Memory B cell (primary cell): Measurements from ENCODE around the gene ABCB1.
A peak's percentile ranks its signal among the peaks of the same experiment; 100 is the strongest.
"Not testable (repeated sequence)": the region's sequence is repeated elsewhere in the genome, so short reads cannot be mapped to it uniquely, and the experiment has no call there.

Experiments
- ATAC-seq: fragments of 150-1000 bp; cut with Tn5 transposase; 2 replicates; pipeline ENCODE4 v1.10.0; 2021; ENCODE audit warnings: low read depth, mild to moderate bottlenecking, moderate library complexity
- DNase-seq, 2 donors: peaks; one replicate each; pipeline ENCODE4 v3.0.0; 2022; ENCODE audit warnings: low spot score in 2 of 2
- H3K27ac Mint-ChIP-seq: one replicate; pipeline ENCODE4 v1.8.0; 2022; ENCODE audit warnings: mild to moderate bottlenecking, moderate library complexity, mixed read lengths
- H3K27me3 Mint-ChIP-seq: one replicate; pipeline ENCODE4 v1.8.0; 2022; ENCODE audit warnings: mixed read lengths
- H3K36me3 Mint-ChIP-seq: one replicate; pipeline ENCODE4 v1.8.0; 2022; ENCODE audit warnings: mild to moderate bottlenecking, mixed read lengths
- H3K4me1 Mint-ChIP-seq: one replicate; pipeline ENCODE4 v1.8.0; 2022; ENCODE audit warnings: mixed read lengths
- H3K4me3 Mint-ChIP-seq: one replicate; pipeline ENCODE4 v1.8.0; 2022; ENCODE audit warnings: mild to moderate bottlenecking, moderate library complexity, mixed read lengths
- H3K9me3 Mint-ChIP-seq: one replicate; pipeline ENCODE4 v1.8.0; 2022; ENCODE audit warnings: mixed read lengths

ABCB1 gene

GRCh38 chr7:87483131-87483530 is 117.6 kb downstream of the ABCB1 start:
- Mint-ChIP-seq H3K4me3 (no peak overlapping the region), H3K9me3 (no peaks in the 10 kb centered on the region), H3K36me3 (no peaks in the 10 kb centered on the region), H3K27ac (no peak overlapping the region), H3K27me3 (peaks cover 1% of the 10 kb centered on the region), H3K4me1 (no peaks in the 10 kb centered on the region)
- ATAC-seq (no peak), DNase-seq (no peak)

DNA sequence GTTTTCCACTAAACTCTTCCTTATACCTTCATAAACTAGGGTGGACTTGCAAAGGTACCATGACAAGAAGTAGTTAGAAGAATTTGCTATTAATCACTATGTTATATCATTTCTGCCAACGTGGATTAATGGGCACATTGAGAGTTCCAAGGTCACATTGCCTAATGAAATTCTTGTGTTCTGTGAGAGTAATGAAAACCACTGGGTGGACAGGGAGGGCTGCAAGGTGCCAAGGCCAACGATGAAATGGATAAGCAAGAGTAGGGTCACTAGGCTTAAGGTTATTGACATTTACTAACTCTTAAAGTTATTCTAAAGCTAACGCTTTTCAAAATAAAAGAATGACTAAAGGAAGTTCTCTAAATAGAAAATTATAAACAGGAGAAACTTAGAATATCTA is 118.6 kb downstream of the ABCB1 start:
- ATAC-seq = no peak
- no peaks in the 10 kb centered on the region for H3K9me3 Mint-ChIP-seq
- H3K27me3 Mint-ChIP-seq = peaks cover 1% of the 10 kb centered on the region
- no peaks in the 10 kb centered on the region for H3K36me3 Mint-ChIP-seq
- DNase-seq = no peak
- H3K4me1 Mint-ChIP-seq = no peaks in the 10 kb centered on the region
- no peak overlapping the region for H3K27ac Mint-ChIP-seq
- no peak overlapping the region for H3K4me3 Mint-ChIP-seq

GRCh38 chr7:87480386-87480785 is 120.3 kb downstream of the ABCB1 start:
- Mint-ChIP-seq H3K27me3 (peaks cover 1% of the 10 kb centered on the region), H3K27ac (no peak overlapping the region), H3K4me3 (no peak overlapping the region), H3K36me3 (no peaks in the 10 kb centered on the region), H3K9me3 (no peaks in the 10 kb centered on the region), H3K4me1 (peaks cover 6% of the 10 kb centered on the region)
- ATAC-seq (no peak), DNase-seq (no peak)

- Mint-ChIP-seq H3K27ac (no peak overlapping the region), H3K36me3 (no peaks in the 10 kb centered on the region), H3K27me3 (peaks cover 1% of the 10 kb centered on the region), H3K4me3 (no peak overlapping the region), H3K9me3 (no peaks in the 10 kb centered on the region), H3K4me1 (peaks cover 7% of the 10 kb centered on the region)
- ATAC-seq (no peak), DNase-seq (no peak)
Measured at GRCh38 chr7:87479951-87480350, 120.7 kb downstream of the ABCB1 start.

DNA sequence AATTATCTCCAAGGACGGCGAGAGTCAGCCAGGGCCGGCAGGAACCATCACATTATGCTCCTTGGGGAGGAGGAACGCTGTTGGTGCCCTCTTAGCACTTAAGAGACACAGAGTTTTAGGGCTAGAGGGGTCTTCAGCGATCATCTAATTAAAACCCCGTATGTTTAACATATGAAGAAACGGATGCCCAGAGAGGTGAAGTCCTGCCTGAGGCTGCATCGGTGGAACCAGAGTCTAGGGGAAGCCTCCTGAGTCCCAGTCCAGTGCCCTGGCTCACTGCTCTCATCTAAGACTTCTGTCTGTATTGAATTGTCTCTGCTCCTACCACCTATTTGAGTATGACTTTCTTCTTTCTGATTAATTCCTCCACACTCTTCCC is 124.5 kb downstream of the ABCB1 start:
- peaks cover 24% of the 10 kb centered on the region for H3K4me1 Mint-ChIP-seq
- peaks cover 2% of the 10 kb centered on the region for H3K36me3 Mint-ChIP-seq
- H3K27ac Mint-ChIP-seq = peak overlapping the region; percentile 54
- ATAC-seq (no peak), DNase-seq (no peak)
- H3K9me3 Mint-ChIP-seq = no peaks in the 10 kb centered on the region
- peak overlapping the region; percentile 78 for H3K4me3 Mint-ChIP-seq
- no peaks in the 10 kb centered on the region for H3K27me3 Mint-ChIP-seq

- ATAC-seq = peak; percentile 41
- Mint-ChIP-seq H3K4me1 (peaks cover 24% of the 10 kb centered on the region), H3K9me3 (no peaks in the 10 kb centered on the region), H3K4me3 (peak within 1 kb of the TSS; percentile 85), H3K27ac (peak within 1 kb of the TSS; percentile 94), H3K36me3 (peaks cover 2% of the 10 kb centered on the region), H3K27me3 (no peaks in the 10 kb centered on the region)
- DNase-seq = peak; percentile 11 to 46
Measured at GRCh38 chr7:87475359-87476178, 125.1 kb downstream of the ABCB1 start, which contains the start of gene ABCB4. ABCB4 (minus strand) TSS chr7:87475680; CDS start chr7:87475465, 215 bp downstream.

DNA sequence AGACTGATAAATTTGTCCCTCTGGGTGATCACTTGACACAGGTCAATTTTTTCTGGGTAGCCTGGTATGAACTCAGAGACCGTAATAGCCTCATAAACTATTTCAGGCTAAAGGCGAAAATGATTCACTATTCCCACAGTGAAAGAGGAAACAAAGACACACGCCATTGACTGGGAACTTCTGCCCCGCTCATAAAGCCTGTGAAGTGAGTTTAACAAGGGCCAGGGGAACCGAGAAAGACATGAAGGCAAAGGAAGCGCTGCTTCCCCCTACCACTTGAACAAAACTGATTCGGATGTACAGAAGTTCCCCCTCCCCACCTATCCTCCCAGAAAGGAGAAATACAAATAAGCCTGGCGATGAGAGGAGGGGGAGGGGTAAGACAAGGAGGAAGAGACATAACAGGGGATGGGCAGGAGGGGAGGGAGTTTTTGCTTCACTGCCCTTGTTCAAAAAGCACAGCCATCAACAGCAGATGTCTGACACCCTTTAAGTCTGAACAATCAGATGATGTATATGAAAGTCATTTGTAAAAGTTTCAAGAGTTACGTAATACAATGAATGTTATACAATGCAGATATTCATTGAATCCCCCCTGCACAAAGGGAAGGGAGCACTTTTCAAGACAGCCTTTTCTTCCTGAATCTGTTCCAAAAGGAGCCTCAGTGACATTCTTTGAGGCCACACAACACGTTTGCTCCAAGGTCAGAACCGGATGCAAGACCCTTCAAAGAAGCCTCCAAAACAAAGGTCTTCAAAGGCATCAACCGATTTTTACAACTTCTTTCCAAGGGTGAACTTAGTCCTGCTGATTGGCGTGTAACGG is 125.9 kb downstream of the ABCB1 start:
- H3K27ac Mint-ChIP-seq = peak overlapping the region; percentile 94
- peak; percentile 63 for ATAC-seq
- peaks cover 27% of the 10 kb centered on the region for H3K4me1 Mint-ChIP-seq
- H3K4me3 Mint-ChIP-seq = peak overlapping the region; percentile 85
- H3K9me3 Mint-ChIP-seq = no peaks in the 10 kb centered on the region
- peak; percentile 31 to 39 for DNase-seq
- no peaks in the 10 kb centered on the region for H3K27me3 Mint-ChIP-seq
- peaks cover 6% of the 10 kb centered on the region for H3K36me3 Mint-ChIP-seq

- H3K27ac Mint-ChIP-seq = peak overlapping the region; percentile 94
- DNase-seq (no peak), ATAC-seq (no peak)
- no peaks in the 10 kb centered on the region for H3K27me3 Mint-ChIP-seq
- H3K9me3 Mint-ChIP-seq = no peaks in the 10 kb centered on the region
- peak overlapping the region; percentile 85 for H3K4me3 Mint-ChIP-seq
- H3K36me3 Mint-ChIP-seq = peaks cover 6% of the 10 kb centered on the region
- H3K4me1 Mint-ChIP-seq = peaks cover 32% of the 10 kb centered on the region
Measured at GRCh38 chr7:87473986-87474385, 126.7 kb downstream of the ABCB1 start.

- Mint-ChIP-seq H3K27ac (peak overlapping the region; percentile 12), H3K4me3 (no peak overlapping the region), H3K9me3 (no peaks in the 10 kb centered on the region), H3K4me1 (peaks cover 33% of the 10 kb centered on the region), H3K27me3 (no peaks in the 10 kb centered on the region), H3K36me3 (peaks cover 6% of the 10 kb centered on the region)
- ATAC-seq (no peak), DNase-seq (no peak)
Measured at GRCh38 chr7:87473192-87473591, 127.5 kb downstream of the ABCB1 start.

DNA sequence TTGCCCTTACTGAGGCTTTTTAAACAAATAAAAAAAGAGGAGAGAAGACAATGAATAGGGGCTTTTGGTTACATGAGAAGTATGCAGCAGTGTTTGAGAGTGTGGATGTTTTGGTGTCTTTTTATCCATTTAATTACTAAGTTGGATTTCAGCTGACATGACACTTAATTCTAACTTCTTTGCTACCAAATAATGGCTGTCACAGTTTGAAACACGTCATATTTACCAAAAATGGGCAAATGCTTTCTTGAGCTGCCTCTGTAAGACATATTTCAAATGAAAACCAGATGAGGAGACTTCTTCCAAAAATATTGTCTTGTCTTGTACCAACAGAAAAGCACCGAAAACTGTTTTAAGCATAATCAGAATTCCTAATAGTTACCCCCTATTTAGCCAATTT is 129.2 kb downstream of the ABCB1 start:
- H3K27me3 Mint-ChIP-seq = no peaks in the 10 kb centered on the region
- ATAC-seq = no peak
- H3K36me3 Mint-ChIP-seq = peaks cover 13% of the 10 kb centered on the region
- no peak for DNase-seq
- H3K4me3 Mint-ChIP-seq = no peak overlapping the region
- no peaks in the 10 kb centered on the region for H3K9me3 Mint-ChIP-seq
- no peak overlapping the region for H3K27ac Mint-ChIP-seq
- H3K4me1 Mint-ChIP-seq = peaks cover 42% of the 10 kb centered on the region

DNA sequence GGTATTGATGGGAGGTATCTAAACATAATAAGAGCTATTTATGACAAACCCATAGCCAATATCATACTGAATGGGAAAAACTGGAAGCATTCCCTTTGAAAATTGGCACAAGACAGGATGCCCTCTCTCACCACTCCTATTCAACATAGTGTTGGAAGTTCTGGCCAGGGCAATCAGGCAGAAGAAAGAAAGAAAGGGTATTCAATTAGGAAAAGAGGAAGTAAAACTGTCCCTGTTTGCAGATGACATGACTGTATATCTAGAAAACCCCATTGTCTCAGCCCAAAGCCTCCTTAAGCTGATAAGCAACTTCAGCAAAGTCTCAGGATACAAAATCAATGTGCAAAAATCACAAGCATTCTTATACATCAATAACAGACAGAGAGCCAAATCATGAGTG is 131.5 kb downstream of the ABCB1 start:
- H3K9me3 Mint-ChIP-seq, H3K4me3 Mint-ChIP-seq, H3K27ac Mint-ChIP-seq, DNase-seq, H3K27me3 Mint-ChIP-seq, ATAC-seq: not testable (repeated sequence)
- peaks cover 33% of the 10 kb centered on the region for H3K4me1 Mint-ChIP-seq
- H3K36me3 Mint-ChIP-seq = peaks cover 18% of the 10 kb centered on the region

DNA sequence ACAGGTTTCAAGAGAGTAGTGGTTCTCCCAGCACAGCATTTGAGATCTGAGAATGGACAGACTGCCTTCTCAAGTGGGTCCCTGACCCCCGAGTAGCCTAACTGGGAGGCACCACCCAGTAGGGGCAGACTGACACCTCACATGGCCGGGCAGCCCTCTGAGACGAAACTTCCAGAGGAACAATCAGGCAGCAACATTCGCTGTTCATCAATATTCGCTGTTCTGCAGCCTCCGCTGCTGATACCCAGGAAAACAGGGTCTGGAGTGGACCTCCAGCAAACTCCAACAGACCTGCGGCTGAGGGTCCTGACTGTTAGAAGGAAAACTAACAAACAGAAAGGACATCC is 135.2 kb downstream of the ABCB1 start:
- Mint-ChIP-seq H3K4me1 (peaks cover 25% of the 10 kb centered on the region), H3K36me3 (peaks cover 24% of the 10 kb centered on the region)
- not testable (repeated sequence) for H3K27ac Mint-ChIP-seq, H3K4me3 Mint-ChIP-seq, H3K9me3 Mint-ChIP-seq, DNase-seq, ATAC-seq, H3K27me3 Mint-ChIP-seq

GRCh38 chr7:87464830-87465533 is 135.7 kb downstream of the ABCB1 start:
- H3K9me3 Mint-ChIP-seq, H3K27me3 Mint-ChIP-seq, H3K27ac Mint-ChIP-seq, DNase-seq, ATAC-seq, H3K4me3 Mint-ChIP-seq: not testable (repeated sequence)
- Mint-ChIP-seq H3K36me3 (peaks cover 20% of the 10 kb centered on the region), H3K4me1 (peaks cover 21% of the 10 kb centered on the region)

DNA sequence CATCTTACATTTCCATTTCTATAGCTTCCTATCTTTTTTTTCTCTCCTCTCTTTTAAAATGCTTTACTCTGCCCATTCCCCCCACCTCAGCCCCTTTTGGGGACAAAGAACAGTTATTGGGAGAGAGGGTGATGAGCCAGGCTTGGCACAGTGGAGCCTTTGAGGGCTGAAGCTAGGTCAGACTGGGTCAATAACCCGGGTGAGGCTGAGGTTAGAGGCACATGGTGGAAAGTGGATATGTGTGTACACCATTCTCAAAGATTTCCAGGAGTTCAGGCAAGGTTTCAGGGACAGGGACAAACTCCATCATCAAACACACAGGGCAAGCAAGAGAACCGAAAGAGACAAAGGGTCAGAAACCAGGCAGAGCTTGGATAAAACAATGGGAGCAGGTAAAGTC is 136.7 kb downstream of the ABCB1 start:
- Mint-ChIP-seq H3K27ac (no peak overlapping the region), H3K36me3 (peaks cover 25% of the 10 kb centered on the region), H3K9me3 (no peaks in the 10 kb centered on the region), H3K4me1 (peaks cover 17% of the 10 kb centered on the region), H3K4me3 (no peak overlapping the region), H3K27me3 (no peaks in the 10 kb centered on the region)
- DNase-seq (no peak), ATAC-seq (no peak)
